HEK293 (cell line): ENCODE results near the gene CREB3L1.

Experiments
- CTCF ChIA-PET: fragments of 350-600 bp; formaldehyde crosslinking; extraction: SDS; loops from one replicate; lab custom pipeline; 2021; ENCODE audit warnings: antibody characterized with exemption; lab: Yijun Ruan, JAX
- POLR2A ChIA-PET: fragments of 300-600 bp; formaldehyde crosslinking; extraction: SDS; loops from one replicate; lab custom pipeline; 2020; ENCODE audit warnings: antibody characterized with exemption, inconsistent platforms; lab: Yijun Ruan, JAX
- H3K27ac ChIP-seq: fragments of 200-500 bp; sonication (Bioruptor generic); 2 replicates; pipeline ENCODE4 v1.5.1; 2014; ENCODE audit warnings: low read depth, low read length, control low read depth, inconsistent platforms; ENCODE audit errors: extremely low read depth
- H3K36me3 ChIP-seq, 2 experiments: fragments of 200-500 bp in 1 of 2; sonication (Bioruptor generic) in 1 of 2; 1 replicate in 1 of 2; 2 replicates in 1 of 2; pipeline ENCODE4 v1.5.1; 2014 to 2017; ENCODE audit warnings: inconsistent platforms in 2 of 2, low read length in 2 of 2; ENCODE audit not compliant: control insufficient read depth in 2 of 2, insufficient read depth in 1 of 2
- H3K4me1 ChIP-seq: fragments of 200-500 bp; sonication (Bioruptor generic); 2 replicates; pipeline ENCODE4 v1.5.1; 2014; ENCODE audit warnings: mild to moderate bottlenecking, low read length, inconsistent platforms; ENCODE audit not compliant: control insufficient read depth, insufficient read depth
- H3K4me3 ChIP-seq: 2 replicates; pipeline ENCODE4 v1.5.1; 2011; ENCODE audit warnings: low read depth, mild to moderate bottlenecking, control low read depth, low read length, moderate library complexity
- H3K9me3 ChIP-seq: fragments of 200-500 bp; sonication (Bioruptor generic); 2 replicates; pipeline ENCODE4 v1.5.1; 2014; ENCODE audit warnings: low read depth, low read length, inconsistent platforms; ENCODE audit not compliant: control insufficient read depth, insufficient read depth
- GLIS1 ChIP-seq: fragments of 450-650 bp; formaldehyde crosslinking; IDR thresholded peaks from 2 replicates; pipeline ENCODE4 v1.5.1; 2016; ENCODE audit warnings: missing biosample characterization, missing genetic modification characterization
- HOXC10 ChIP-seq: sonication (generic); formaldehyde crosslinking; IDR thresholded peaks from 2 replicates; pipeline ENCODE4 v1.8.1; 2023; ENCODE audit warnings: mild to moderate bottlenecking, missing genetic modification reagents
- SP2 ChIP-seq: fragments of 450-650 bp; formaldehyde crosslinking; IDR thresholded peaks from 2 replicates; pipeline ENCODE4 v1.5.1; 2016; ENCODE audit warnings: missing biosample characterization, missing genetic modification characterization
- SP7 ChIP-seq: fragments of 450-650 bp; formaldehyde crosslinking; IDR thresholded peaks from 2 replicates; pipeline ENCODE4 v1.5.1; 2016; ENCODE audit warnings: missing biosample characterization, missing genetic modification characterization
- TRIM28 ChIP-seq: IDR thresholded peaks from 2 replicates; pipeline ENCODE4 v1.6.1; 2011; ENCODE audit warnings: low read length, control low read depth, borderline replicate concordance
- ZBTB7A ChIP-seq: fragments of 450-650 bp; formaldehyde crosslinking; IDR thresholded peaks from 2 replicates; pipeline ENCODE4 v1.5.1; 2016; ENCODE audit warnings: low read depth, missing biosample characterization, missing genetic modification characterization
- ZNF324 ChIP-seq: fragments of 450-650 bp; formaldehyde crosslinking; IDR thresholded peaks from 2 replicates; pipeline ENCODE4 v1.5.1; 2016; ENCODE audit warnings: missing biosample characterization, missing genetic modification characterization
- ZNF544 ChIP-seq: fragments of 450-650 bp; formaldehyde crosslinking; IDR thresholded peaks from 2 replicates; pipeline ENCODE4 v1.5.0; 2017; ENCODE audit warnings: missing biosample characterization, missing genetic modification characterization
- ZNF610 ChIP-seq: fragments of 450-650 bp; formaldehyde crosslinking; IDR thresholded peaks from 2 replicates; pipeline ENCODE4 v1.5.1; 2016; ENCODE audit warnings: missing biosample characterization, missing genetic modification characterization, borderline replicate concordance
- ZNF654 ChIP-seq: fragments of 450-650 bp; formaldehyde crosslinking; IDR thresholded peaks from 2 replicates; pipeline ENCODE4 v1.5.1; 2016; ENCODE audit warnings: low read depth, missing biosample characterization, missing genetic modification characterization
- ZNF837 ChIP-seq: fragments of 450-650 bp; formaldehyde crosslinking; IDR thresholded peaks from 2 replicates; pipeline ENCODE4 v1.5.1; 2016; ENCODE audit warnings: missing biosample characterization, missing genetic modification characterization
- TF ChIP-seq, protein P1 (sequence below): fragments of 450-650 bp; formaldehyde crosslinking; IDR thresholded peaks from 2 replicates; pipeline ENCODE4 v1.5.1; 2016; ENCODE audit warnings: missing biosample characterization, missing genetic modification characterization, borderline replicate concordance
- TF ChIP-seq, protein P2 (sequence below): fragments of 450-650 bp; formaldehyde crosslinking; IDR thresholded peaks from 2 replicates; pipeline ENCODE4 v1.5.1; 2016; ENCODE audit warnings: missing biosample characterization, missing genetic modification characterization
- TF ChIP-seq, protein P3 (sequence below): fragments of 450-650 bp; formaldehyde crosslinking; IDR thresholded peaks from 2 replicates; pipeline ENCODE4 v1.5.1; 2017; ENCODE audit warnings: missing biosample characterization, missing genetic modification characterization
- TF ChIP-seq, protein P4 (sequence below): fragments of 450-650 bp; formaldehyde crosslinking; conservative IDR thresholded peaks from 2 replicates; pipeline ENCODE4 v1.5.1; 2016; ENCODE audit warnings: low read depth, missing biosample characterization, missing genetic modification characterization
- TF ChIP-seq, protein P5 (sequence below): fragments of 450-650 bp; formaldehyde crosslinking; IDR thresholded peaks from 2 replicates; pipeline ENCODE4 v1.5.1; 2016; ENCODE audit warnings: missing biosample characterization, missing genetic modification characterization
- TF ChIP-seq, protein P6 (sequence below): fragments of 450-650 bp; formaldehyde crosslinking; IDR thresholded peaks from 2 replicates; pipeline ENCODE4 v1.5.1; 2016; ENCODE audit warnings: missing biosample characterization, missing genetic modification characterization
- TF ChIP-seq, protein P7 (sequence below): fragments of 450-650 bp; formaldehyde crosslinking; IDR thresholded peaks from 2 replicates; pipeline ENCODE4 v1.5.1; 2016; ENCODE audit warnings: missing biosample characterization, missing genetic modification characterization, borderline replicate concordance

The CREB3L1 gene

DNA sequence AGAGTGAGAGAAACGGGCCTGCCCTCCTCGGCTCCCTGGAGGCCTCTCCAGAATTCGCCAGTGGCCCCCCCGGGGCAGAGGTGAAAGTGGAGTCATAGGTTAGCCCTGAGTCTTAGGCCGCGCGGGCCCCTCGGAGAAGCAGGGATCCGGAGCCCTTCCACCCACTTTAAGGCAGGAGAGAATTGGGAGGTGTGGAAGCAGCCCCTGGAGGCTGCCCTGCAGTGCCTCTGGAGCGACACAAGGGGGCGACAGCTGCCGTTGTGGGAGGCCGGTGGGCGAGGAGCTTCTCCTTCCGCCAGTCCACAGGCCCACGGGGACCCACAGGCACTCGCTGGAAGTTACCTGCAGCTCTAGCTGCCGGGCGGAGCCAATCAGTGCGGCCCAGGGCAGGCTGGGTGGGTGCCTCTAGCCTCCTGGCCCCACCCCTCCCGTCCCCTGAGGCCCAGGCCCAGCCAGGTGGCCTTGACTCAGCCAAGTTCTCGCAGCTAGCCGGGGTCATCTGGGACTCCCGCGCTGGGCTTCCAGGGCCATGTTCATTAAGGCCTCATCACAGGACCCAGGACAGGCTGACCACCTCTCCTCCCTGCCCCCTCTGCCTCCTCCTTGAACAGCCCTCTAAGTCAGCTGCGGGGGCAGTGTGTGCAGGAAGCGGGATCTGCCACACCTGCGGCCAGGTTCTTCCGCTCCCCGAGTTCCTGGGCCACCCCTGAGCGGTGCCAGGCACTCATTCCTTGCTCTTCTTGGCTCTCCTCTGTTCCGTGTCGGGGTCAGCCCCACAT, 74.8 kb downstream of the CREB3L1 start:
- Histone ChIP-seq H3K36me3 (peaks cover 0 to 26% of the 10 kb centered on the region in 2 experiments; a peak in 1 of 3 replicates), H3K4me3 (no peak overlapping the region), H3K4me1 (no peaks in the 10 kb centered on the region; the same call in 1 of the 2 replicates), H3K9me3 (no peaks in the 10 kb centered on the region), H3K27ac (no peak overlapping the region)
- ChIA-PET CTCF (interaction anchor here (0.6 to 10.0 kb wide), 38 partner anchors 9 to 650 kb away, joined by 3 to 98 read pairs (median 4); partner anchors contain the start of genes CHRM4 and CREB3L1), POLR2A (interaction anchor here (0.5 to 1.1 kb wide), 3 partner anchors 9 to 40 kb away, joined by 3 to 10 read pairs (median 5); partner anchors contain the start of gene CHRM4)
- TF ChIP-seq ZNF324 (tag by site-specific recombination) (no peak), ZNF837 (tag by site-specific recombination) (no peak), SP7 (tag by site-specific recombination) (no peak), GLIS1 (peak; percentile 44; the same call in 1 of the 2 replicates), ZNF544 (tag by site-specific recombination) (no peak), ZNF654 (tag by site-specific recombination) (peak; percentile 43), ZBTB7A (no peak), HOXC10 (CRISPR knock-in tag) (no peak), TRIM28 (no peak), SP2 (tag by site-specific recombination) (peak; percentile 22), ZNF610 (no peak)
- TF ChIP-seq, protein P1, sequence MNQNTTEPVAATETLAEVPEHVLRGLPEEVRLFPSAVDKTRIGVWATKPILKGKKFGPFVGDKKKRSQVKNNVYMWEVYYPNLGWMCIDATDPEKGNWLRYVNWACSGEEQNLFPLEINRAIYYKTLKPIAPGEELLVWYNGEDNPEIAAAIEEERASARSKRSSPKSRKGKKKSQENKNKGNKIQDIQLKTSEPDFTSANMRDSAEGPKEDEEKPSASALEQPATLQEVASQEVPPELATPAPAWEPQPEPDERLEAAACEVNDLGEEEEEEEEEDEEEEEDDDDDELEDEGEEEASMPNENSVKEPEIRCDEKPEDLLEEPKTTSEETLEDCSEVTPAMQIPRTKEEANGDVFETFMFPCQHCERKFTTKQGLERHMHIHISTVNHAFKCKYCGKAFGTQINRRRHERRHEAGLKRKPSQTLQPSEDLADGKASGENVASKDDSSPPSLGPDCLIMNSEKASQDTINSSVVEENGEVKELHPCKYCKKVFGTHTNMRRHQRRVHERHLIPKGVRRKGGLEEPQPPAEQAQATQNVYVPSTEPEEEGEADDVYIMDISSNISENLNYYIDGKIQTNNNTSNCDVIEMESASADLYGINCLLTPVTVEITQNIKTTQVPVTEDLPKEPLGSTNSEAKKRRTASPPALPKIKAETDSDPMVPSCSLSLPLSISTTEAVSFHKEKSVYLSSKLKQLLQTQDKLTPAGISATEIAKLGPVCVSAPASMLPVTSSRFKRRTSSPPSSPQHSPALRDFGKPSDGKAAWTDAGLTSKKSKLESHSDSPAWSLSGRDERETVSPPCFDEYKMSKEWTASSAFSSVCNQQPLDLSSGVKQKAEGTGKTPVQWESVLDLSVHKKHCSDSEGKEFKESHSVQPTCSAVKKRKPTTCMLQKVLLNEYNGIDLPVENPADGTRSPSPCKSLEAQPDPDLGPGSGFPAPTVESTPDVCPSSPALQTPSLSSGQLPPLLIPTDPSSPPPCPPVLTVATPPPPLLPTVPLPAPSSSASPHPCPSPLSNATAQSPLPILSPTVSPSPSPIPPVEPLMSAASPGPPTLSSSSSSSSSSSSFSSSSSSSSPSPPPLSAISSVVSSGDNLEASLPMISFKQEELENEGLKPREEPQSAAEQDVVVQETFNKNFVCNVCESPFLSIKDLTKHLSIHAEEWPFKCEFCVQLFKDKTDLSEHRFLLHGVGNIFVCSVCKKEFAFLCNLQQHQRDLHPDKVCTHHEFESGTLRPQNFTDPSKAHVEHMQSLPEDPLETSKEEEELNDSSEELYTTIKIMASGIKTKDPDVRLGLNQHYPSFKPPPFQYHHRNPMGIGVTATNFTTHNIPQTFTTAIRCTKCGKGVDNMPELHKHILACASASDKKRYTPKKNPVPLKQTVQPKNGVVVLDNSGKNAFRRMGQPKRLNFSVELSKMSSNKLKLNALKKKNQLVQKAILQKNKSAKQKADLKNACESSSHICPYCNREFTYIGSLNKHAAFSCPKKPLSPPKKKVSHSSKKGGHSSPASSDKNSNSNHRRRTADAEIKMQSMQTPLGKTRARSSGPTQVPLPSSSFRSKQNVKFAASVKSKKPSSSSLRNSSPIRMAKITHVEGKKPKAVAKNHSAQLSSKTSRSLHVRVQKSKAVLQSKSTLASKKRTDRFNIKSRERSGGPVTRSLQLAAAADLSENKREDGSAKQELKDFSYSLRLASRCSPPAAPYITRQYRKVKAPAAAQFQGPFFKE (tag by site-specific recombination): no peak
- TF ChIP-seq, protein P2, sequence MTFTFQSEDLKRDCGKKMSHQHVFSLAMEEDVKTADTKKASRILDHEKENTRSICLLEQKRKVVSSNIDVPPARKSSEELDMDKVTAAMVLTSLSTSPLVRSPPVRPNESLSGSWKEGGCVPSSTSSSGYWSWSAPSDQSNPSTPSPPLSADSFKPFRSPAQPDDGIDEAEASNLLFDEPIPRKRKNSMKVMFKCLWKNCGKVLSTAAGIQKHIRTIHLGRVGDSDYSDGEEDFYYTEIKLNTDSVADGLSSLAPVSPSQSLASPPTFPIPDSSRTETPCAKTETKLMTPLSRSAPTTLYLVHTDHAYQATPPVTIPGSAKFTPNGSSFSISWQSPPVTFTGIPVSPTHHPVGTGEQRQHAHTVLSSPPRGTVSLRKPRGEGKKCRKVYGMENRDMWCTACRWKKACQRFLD (tag by site-specific recombination): no peak
- TF ChIP-seq, protein P3, sequence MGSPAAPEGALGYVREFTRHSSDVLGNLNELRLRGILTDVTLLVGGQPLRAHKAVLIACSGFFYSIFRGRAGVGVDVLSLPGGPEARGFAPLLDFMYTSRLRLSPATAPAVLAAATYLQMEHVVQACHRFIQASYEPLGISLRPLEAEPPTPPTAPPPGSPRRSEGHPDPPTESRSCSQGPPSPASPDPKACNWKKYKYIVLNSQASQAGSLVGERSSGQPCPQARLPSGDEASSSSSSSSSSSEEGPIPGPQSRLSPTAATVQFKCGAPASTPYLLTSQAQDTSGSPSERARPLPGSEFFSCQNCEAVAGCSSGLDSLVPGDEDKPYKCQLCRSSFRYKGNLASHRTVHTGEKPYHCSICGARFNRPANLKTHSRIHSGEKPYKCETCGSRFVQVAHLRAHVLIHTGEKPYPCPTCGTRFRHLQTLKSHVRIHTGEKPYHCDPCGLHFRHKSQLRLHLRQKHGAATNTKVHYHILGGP (tag by site-specific recombination): no peak
- TF ChIP-seq, protein P4, sequence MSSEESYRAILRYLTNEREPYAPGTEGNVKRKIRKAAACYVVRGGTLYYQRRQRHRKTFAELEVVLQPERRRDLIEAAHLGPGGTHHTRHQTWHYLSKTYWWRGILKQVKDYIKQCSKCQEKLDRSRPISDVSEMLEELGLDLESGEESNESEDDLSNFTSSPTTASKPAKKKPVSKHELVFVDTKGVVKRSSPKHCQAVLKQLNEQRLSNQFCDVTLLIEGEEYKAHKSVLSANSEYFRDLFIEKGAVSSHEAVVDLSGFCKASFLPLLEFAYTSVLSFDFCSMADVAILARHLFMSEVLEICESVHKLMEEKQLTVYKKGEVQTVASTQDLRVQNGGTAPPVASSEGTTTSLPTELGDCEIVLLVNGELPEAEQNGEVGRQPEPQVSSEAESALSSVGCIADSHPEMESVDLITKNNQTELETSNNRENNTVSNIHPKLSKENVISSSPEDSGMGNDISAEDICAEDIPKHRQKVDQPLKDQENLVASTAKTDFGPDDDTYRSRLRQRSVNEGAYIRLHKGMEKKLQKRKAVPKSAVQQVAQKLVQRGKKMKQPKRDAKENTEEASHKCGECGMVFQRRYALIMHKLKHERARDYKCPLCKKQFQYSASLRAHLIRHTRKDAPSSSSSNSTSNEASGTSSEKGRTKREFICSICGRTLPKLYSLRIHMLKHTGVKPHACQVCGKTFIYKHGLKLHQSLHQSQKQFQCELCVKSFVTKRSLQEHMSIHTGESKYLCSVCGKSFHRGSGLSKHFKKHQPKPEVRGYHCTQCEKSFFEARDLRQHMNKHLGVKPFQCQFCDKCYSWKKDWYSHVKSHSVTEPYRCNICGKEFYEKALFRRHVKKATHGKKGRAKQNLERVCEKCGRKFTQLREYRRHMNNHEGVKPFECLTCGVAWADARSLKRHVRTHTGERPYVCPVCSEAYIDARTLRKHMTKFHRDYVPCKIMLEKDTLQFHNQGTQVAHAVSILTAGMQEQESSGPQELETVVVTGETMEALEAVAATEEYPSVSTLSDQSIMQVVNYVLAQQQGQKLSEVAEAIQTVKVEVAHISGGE (tag by site-specific recombination): no peak
- TF ChIP-seq, protein P5, sequence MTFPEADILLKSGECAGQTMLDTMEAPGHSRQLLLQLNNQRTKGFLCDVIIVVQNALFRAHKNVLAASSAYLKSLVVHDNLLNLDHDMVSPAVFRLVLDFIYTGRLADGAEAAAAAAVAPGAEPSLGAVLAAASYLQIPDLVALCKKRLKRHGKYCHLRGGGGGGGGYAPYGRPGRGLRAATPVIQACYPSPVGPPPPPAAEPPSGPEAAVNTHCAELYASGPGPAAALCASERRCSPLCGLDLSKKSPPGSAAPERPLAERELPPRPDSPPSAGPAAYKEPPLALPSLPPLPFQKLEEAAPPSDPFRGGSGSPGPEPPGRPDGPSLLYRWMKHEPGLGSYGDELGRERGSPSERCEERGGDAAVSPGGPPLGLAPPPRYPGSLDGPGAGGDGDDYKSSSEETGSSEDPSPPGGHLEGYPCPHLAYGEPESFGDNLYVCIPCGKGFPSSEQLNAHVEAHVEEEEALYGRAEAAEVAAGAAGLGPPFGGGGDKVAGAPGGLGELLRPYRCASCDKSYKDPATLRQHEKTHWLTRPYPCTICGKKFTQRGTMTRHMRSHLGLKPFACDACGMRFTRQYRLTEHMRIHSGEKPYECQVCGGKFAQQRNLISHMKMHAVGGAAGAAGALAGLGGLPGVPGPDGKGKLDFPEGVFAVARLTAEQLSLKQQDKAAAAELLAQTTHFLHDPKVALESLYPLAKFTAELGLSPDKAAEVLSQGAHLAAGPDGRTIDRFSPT: no peak
- TF ChIP-seq, protein P6, sequence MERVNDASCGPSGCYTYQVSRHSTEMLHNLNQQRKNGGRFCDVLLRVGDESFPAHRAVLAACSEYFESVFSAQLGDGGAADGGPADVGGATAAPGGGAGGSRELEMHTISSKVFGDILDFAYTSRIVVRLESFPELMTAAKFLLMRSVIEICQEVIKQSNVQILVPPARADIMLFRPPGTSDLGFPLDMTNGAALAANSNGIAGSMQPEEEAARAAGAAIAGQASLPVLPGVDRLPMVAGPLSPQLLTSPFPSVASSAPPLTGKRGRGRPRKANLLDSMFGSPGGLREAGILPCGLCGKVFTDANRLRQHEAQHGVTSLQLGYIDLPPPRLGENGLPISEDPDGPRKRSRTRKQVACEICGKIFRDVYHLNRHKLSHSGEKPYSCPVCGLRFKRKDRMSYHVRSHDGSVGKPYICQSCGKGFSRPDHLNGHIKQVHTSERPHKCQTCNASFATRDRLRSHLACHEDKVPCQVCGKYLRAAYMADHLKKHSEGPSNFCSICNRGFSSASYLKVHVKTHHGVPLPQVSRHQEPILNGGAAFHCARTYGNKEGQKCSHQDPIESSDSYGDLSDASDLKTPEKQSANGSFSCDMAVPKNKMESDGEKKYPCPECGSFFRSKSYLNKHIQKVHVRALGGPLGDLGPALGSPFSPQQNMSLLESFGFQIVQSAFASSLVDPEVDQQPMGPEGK: peak; percentile 45
- TF ChIP-seq, protein P7, sequence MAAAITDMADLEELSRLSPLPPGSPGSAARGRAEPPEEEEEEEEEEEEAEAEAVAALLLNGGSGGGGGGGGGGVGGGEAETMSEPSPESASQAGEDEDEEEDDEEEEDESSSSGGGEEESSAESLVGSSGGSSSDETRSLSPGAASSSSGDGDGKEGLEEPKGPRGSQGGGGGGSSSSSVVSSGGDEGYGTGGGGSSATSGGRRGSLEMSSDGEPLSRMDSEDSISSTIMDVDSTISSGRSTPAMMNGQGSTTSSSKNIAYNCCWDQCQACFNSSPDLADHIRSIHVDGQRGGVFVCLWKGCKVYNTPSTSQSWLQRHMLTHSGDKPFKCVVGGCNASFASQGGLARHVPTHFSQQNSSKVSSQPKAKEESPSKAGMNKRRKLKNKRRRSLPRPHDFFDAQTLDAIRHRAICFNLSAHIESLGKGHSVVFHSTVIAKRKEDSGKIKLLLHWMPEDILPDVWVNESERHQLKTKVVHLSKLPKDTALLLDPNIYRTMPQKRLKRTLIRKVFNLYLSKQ: no peak
